IMR-90 (cell line): ENCODE measurements around the gene TRAPPC4. TPM values are rescaled to one million over a fixed set of nuclear protein-coding genes. Genes with fewer than 3 reads are reported as not detected.
"Not testable (repeated sequence)": the region's sequence is repeated elsewhere in the genome, so short reads cannot be mapped to it uniquely, and the experiment has no call there.

Experiments used
- ATAC-seq: fragments of 200-7000 bp; cut with Tn5 transposase; 2 replicates; pipeline ENCODE4 v1.9.1; 2020; ENCODE audit warnings: low read depth, mild to moderate bottlenecking, moderate library complexity
- BruUV-seq: library from RNA; stranded (reverse); fragments of 400-500 nt; replicated peaks from 2 replicates; lab custom pipeline; 2021; lab: Mats Ljungman, UMichigan
- CTCF ChIA-PET: fragments of 300-600 bp; formaldehyde crosslinking; extraction: SDS; loops from one replicate; lab custom pipeline; 2021; ENCODE audit warnings: antibody characterized with exemption; lab: Yijun Ruan, JAX
- POLR2A ChIA-PET: fragments of 300-600 bp; sonication (Branson Sonifier 250); formaldehyde crosslinking; loops from one replicate; lab custom pipeline; 2022; ENCODE audit warnings: antibody characterized with exemption; ENCODE audit not compliant: unreplicated experiment; lab: Charles Lee
- DNase-seq: peaks from one replicate; pipeline ENCODE4 v3.0.0; 2013
- H2AFZ ChIP-seq: replicated peaks from 2 replicates; pipeline ENCODE3; 2013; ENCODE audit warnings: low read length, mild to moderate bottlenecking; ENCODE audit not compliant: poor library complexity
- H2AK5ac ChIP-seq: 2 replicates; pipeline ENCODE4 v1.6.1; 2013; ENCODE audit warnings: low read depth, low read length, inconsistent platforms
- H2AK9ac ChIP-seq: replicated peaks from 2 replicates; pipeline ENCODE3; 2013; ENCODE audit warnings: mild to moderate bottlenecking, low read depth, low read length, moderate library complexity; ENCODE audit not compliant: poor library complexity
- H2BK120ac ChIP-seq: 2 replicates; pipeline ENCODE4 v1.6.1; 2013; ENCODE audit warnings: low read depth, low read length, inconsistent platforms
- H2BK15ac ChIP-seq: 3 replicates; pipeline ENCODE4 v1.6.1; 2013; ENCODE audit warnings: low read depth, low read length, inconsistent platforms
- H2BK20ac ChIP-seq: 2 replicates; pipeline ENCODE4 v1.6.1; 2013; ENCODE audit warnings: low read depth, mild to moderate bottlenecking, inconsistent platforms, low read length, moderate library complexity
- H2BK5ac ChIP-seq: 2 replicates; pipeline ENCODE4 v1.6.1; 2013; ENCODE audit warnings: mild to moderate bottlenecking, low read depth, low read length, inconsistent platforms; ENCODE audit not compliant: poor library complexity, severe bottlenecking
- H3K14ac ChIP-seq: replicated peaks from 2 replicates; pipeline ENCODE4 v1.6.1; 2013; ENCODE audit warnings: low read depth, low read length, inconsistent platforms
- H3K18ac ChIP-seq: 2 replicates; pipeline ENCODE4 v1.6.1; 2013; ENCODE audit warnings: low read depth, low read length, control low read depth
- H3K23ac ChIP-seq: 2 replicates; pipeline ENCODE4 v1.6.1; 2013; ENCODE audit warnings: low read depth, low read length, inconsistent platforms
- H3K27ac ChIP-seq: 2 replicates; pipeline ENCODE4 v1.5.1; 2013; ENCODE audit warnings: mild to moderate bottlenecking, control low read depth, low read length; ENCODE audit not compliant: insufficient read depth
- H3K27me3 ChIP-seq: 2 replicates; pipeline ENCODE4 v1.6.1; 2013; ENCODE audit warnings: low read length; ENCODE audit not compliant: control insufficient read depth, insufficient read depth
- H3K36me3 ChIP-seq: 2 replicates; pipeline ENCODE4 v1.6.1; 2013; ENCODE audit warnings: low read length, mixed read lengths; ENCODE audit not compliant: control insufficient read depth, insufficient read depth
- H3K4ac ChIP-seq: 2 replicates; pipeline ENCODE4 v1.6.1; 2013; ENCODE audit warnings: low read depth, low read length, inconsistent platforms
- H3K4me1 ChIP-seq: 2 replicates; pipeline ENCODE4 v1.6.1; 2013; ENCODE audit warnings: low read length, mixed read lengths; ENCODE audit not compliant: control insufficient read depth, insufficient read depth
- H3K4me2 ChIP-seq: 2 replicates; pipeline ENCODE4 v1.6.1; 2013; ENCODE audit warnings: low read depth, mild to moderate bottlenecking, control low read depth, low read length, moderate library complexity
- H3K4me3 ChIP-seq: 2 replicates; pipeline ENCODE4 v1.5.1; 2013; ENCODE audit warnings: low read depth, mild to moderate bottlenecking, control low read depth, low read length, moderate library complexity; ENCODE audit not compliant: insufficient read depth
- H3K56ac ChIP-seq: 2 replicates; pipeline ENCODE4 v1.6.1; 2013; ENCODE audit warnings: low read length, inconsistent platforms; ENCODE audit not compliant: insufficient read depth; ENCODE audit errors: extremely low read depth
- H3K79me1 ChIP-seq, 2 experiments: 2 replicates each; pipeline ENCODE4 v1.6.1; 2013; ENCODE audit warnings: low read length in 2 of 2, inconsistent platforms in 1 of 2, low read depth in 1 of 2
- H3K9ac ChIP-seq: 2 replicates; pipeline ENCODE4 v1.6.1; 2013; ENCODE audit warnings: low read depth, low read length, control low read depth
- H3K9me1 ChIP-seq: 2 replicates; pipeline ENCODE4 v1.6.1; 2013; ENCODE audit warnings: low read length, inconsistent platforms; ENCODE audit not compliant: insufficient read depth
- H3K9me3 ChIP-seq: 2 replicates; pipeline ENCODE4 v1.6.1; 2013; ENCODE audit warnings: low read length; ENCODE audit not compliant: control insufficient read depth, insufficient read depth
- H4K20me1 ChIP-seq: 2 replicates; pipeline ENCODE4 v1.6.1; 2013; ENCODE audit warnings: low read length, inconsistent platforms; ENCODE audit not compliant: insufficient read depth
- H4K5ac ChIP-seq: 2 replicates; pipeline ENCODE4 v1.6.1; 2013; ENCODE audit warnings: mild to moderate bottlenecking, low read depth, low read length, control low read depth
- H4K8ac ChIP-seq, 2 experiments: 2 replicates each; pipeline ENCODE4 v1.6.1; 2013; ENCODE audit warnings: low read depth in 2 of 2, low read length in 2 of 2, control low read depth in 1 of 2, inconsistent platforms in 1 of 2
- H4K91ac ChIP-seq: 2 replicates; pipeline ENCODE4 v1.6.1; 2013; ENCODE audit warnings: low read depth, low read length, inconsistent platforms; ENCODE audit not compliant: insufficient read depth
- WGBS, 2 experiments: methylation state at CpG; one replicate each; pipeline versions ENCODE4 v1.1.5 to v1.1.7; 2013; ENCODE audit warnings: missing lambda C conversion rate in 2 of 2; ENCODE audit not compliant: insufficient read length in 1 of 2; ENCODE audit errors: extremely low coverage in 2 of 2; 5-methylcytosine and 5-hydroxymethylcytosine counted together
- dilution Hi-C: fragments of 300-500 bp; cut with HindIII; formaldehyde crosslinking; loops from one replicate; pipeline ENCODE4 v1.14.3; 2018; ENCODE audit warnings: low sequenced_read_pairs; ENCODE audit not compliant: unreplicated experiment
- in situ Hi-C: fragments of 300-500 bp; cut with MboI; formaldehyde crosslinking; loops from 3 replicates; pipeline ENCODE4 v1.14.3; 2019; ENCODE audit warnings: low sequenced_read_pairs, inconsistent platforms, mixed read lengths
- intact Hi-C: fragments of 100-400 bp; cut with micrococcal nuclease; formaldehyde crosslinking; loops from 2 replicates; pipeline ENCODE4 v1.10.0; 2022
- polyA plus RNA-seq, 3 experiments: library from polyadenylated mRNA; depleted of rRNA; stranded (reverse); fragments of >200 nt; gene quantifications; 2 replicates each; pipeline ENCODE4 v1.2.3, GENCODE V29; 2012; ENCODE audit warnings: low replicate concordance in 1 of 3
- total RNA-seq: library from RNA; depleted of rRNA; stranded (reverse); fragments of >200 nt; gene quantifications from 2 replicates; pipeline ENCODE4 v1.2.3, GENCODE V29; 2012

TRAPPC4 gene
- total and polyA plus RNA-seq, 2 of the 4 experiments (the other 2 are of a cell fraction) = 102 to 162 TPM

DNA sequence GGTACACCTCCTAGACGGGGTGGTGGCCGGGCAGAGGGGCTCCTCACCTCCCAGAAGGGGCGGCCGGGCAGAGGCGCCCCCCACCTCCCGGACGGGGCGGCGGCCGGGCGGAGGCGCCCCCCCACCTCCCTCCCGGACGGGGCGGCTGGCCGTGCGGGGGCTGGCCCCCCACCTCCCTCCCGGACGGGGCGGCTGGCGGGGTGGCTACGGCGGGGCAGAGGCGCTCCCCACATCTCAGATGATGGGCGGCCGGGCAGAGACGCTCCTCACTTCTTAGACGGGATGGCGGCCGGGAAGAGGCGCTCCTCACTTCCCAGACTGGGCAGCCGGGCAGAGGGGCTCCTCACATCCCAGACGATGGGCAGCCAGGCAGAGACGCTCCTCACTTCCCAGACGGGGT lies 40.6 kb downstream of the TRAPPC4 start:
- H2BK120ac ChIP-seq, POLR2A ChIA-PET, H2BK5ac ChIP-seq, H3K9ac ChIP-seq, in situ Hi-C loops, H3K27me3 ChIP-seq, H3K4me2 ChIP-seq, H2AK5ac ChIP-seq, dilution Hi-C loops, H3K56ac ChIP-seq, H3K27ac ChIP-seq, H3K9me3 ChIP-seq, H2BK20ac ChIP-seq, intact Hi-C loops, H2BK15ac ChIP-seq, H4K20me1 ChIP-seq, H3K4me1 ChIP-seq, H4K91ac ChIP-seq, H3K18ac ChIP-seq, ATAC-seq, H4K5ac ChIP-seq, H4K8ac ChIP-seq, H2AFZ ChIP-seq, H3K9me1 ChIP-seq, H3K4ac ChIP-seq, BruUV-seq, H3K4me3 ChIP-seq, H3K14ac ChIP-seq, CTCF ChIA-PET, DNase-seq, H2AK9ac ChIP-seq, H3K23ac ChIP-seq: not testable (repeated sequence)
- H3K79me1 ChIP-seq = peaks cover 22 to 48% of the 10 kb centered on the region in 2 experiments
- H3K36me3 ChIP-seq = peaks cover 13% of the 10 kb centered on the region
- 92% methylated on average over 2 of the region's 35 CpGs; no CpG with 5 or more reads in 1 of the 2 experiments for WGBS, 2 experiments
